HCT116 (cell line): ENCODE measurements around the gene TYRO3. TPM values are rescaled to one million over a fixed set of nuclear protein-coding genes. Genes with fewer than 3 reads are reported as not detected.

ENCODE experiments used
- ATAC-seq: fragments of 200-7000 bp; cut with Tn5 transposase; 2 replicates; pipeline ENCODE4 v1.9.1; 2020; ENCODE audit warnings: mild to moderate bottlenecking, moderate library complexity
- BruUV-seq: library from RNA; stranded (reverse); fragments of 400-500 nt; replicated peaks from 2 replicates; lab custom pipeline; 2021; lab: Mats Ljungman, UMichigan
- CTCF ChIA-PET: fragments of 300-600 bp; sonication (Branson Sonifier 250); formaldehyde crosslinking; loops from one replicate; lab custom pipeline; 2021; ENCODE audit warnings: antibody characterized with exemption; lab: Charles Lee
- POLR2A ChIA-PET: fragments of 300-600, 350-600 bp; sonication (Branson Sonifier 250); formaldehyde crosslinking; loops from one replicate; lab custom pipeline; 2021; ENCODE audit warnings: antibody characterized with exemption; lab: Charles Lee
- RAD21 ChIA-PET, 2 experiments: fragments of 300-600 bp; sonication (Branson Sonifier 250); formaldehyde crosslinking; loops; one replicate each; lab custom pipeline; 2023; ENCODE audit warnings: low total read pairs in 2 of 2; ENCODE audit not compliant: uncharacterized antibody in 2 of 2, unreplicated experiment in 2 of 2, low non-redundant PET in 1 of 2; lab: Charles Lee
- DNase-seq: peaks from one replicate; pipeline ENCODE4 v3.0.0-alpha.2; 2010; ENCODE audit warnings: low read depth, low spot score
- H2AFZ ChIP-seq: fragments of 200-600 bp; shearing (Covaris generic), sonication (generic); 2 replicates; pipeline ENCODE4 v1.6.1; 2017; ENCODE audit warnings: low read depth, mixed run types, mixed read lengths, antibody characterized with exemption, low read length; ENCODE audit not compliant: poor library complexity, severe bottlenecking
- H3K27ac ChIP-seq: 2 replicates; pipeline ENCODE4 v1.5.1; 2012; ENCODE audit warnings: low read depth, low read length
- H3K27me3 ChIP-seq: fragments of 200-600 bp; sonication (generic); 2 replicates; pipeline ENCODE4 v1.6.1; 2016; ENCODE audit warnings: mixed run types, low read length, mixed read lengths; ENCODE audit not compliant: insufficient read depth
- H3K36me3 ChIP-seq, 2 experiments: fragments of 200-500 bp in 1 of 2; fragments of 200-600 bp in 1 of 2; sonication (Bioruptor generic) in 1 of 2; sonication (generic) in 1 of 2; 2 replicates each; pipeline versions ENCODE4 v1.5.1 to v1.6.1; 2014 to 2016; ENCODE audit warnings: low read length in 2 of 2, inconsistent platforms in 1 of 2, mixed read lengths in 1 of 2, mixed run types in 1 of 2; ENCODE audit not compliant: insufficient read depth in 2 of 2, control insufficient read depth in 1 of 2
- H3K4me1 ChIP-seq, 2 experiments: fragments of 200-600 bp in 1 of 2; sonication (generic) in 1 of 2; 2 replicates each; pipeline versions ENCODE4 v1.5.1 to v1.6.1; 2012 to 2017; ENCODE audit warnings: low read length in 2 of 2, inconsistent platforms in 1 of 2, mild to moderate bottlenecking in 1 of 2, mixed read lengths in 1 of 2, mixed run types in 1 of 2, moderate library complexity in 1 of 2; ENCODE audit not compliant: insufficient read depth in 2 of 2, control insufficient read depth in 1 of 2
- H3K4me2 ChIP-seq: fragments of 200-600 bp; sonication (generic); 2 replicates; pipeline ENCODE4 v1.6.1; 2017; ENCODE audit warnings: mixed run types, low read length, mixed read lengths
- H3K4me3 ChIP-seq, 2 experiments: fragments of 200-600 bp in 1 of 2; sonication (generic) in 1 of 2; replicated peaks in 1 of 2; 2 replicates each; pipeline ENCODE4 v1.5.1; 2011 to 2016; ENCODE audit warnings: low read length in 2 of 2, control low read depth in 1 of 2, low read depth in 1 of 2, mild to moderate bottlenecking in 1 of 2, mixed read lengths in 1 of 2, mixed run types in 1 of 2
- H3K79me2 ChIP-seq: fragments of 200-600 bp; sonication (generic); 2 replicates; pipeline ENCODE4 v1.6.1; 2017; ENCODE audit warnings: mild to moderate bottlenecking, mixed run types, low read length, moderate library complexity, mixed read lengths; ENCODE audit not compliant: insufficient read depth
- H3K9ac ChIP-seq: fragments of 200-600 bp; sonication (generic); 2 replicates; pipeline ENCODE4 v1.6.1; 2016; ENCODE audit warnings: low read length, mixed read lengths
- H3K9me2 ChIP-seq: fragments of 200-600 bp; sonication (generic), shearing (Covaris generic); 2 replicates; pipeline ENCODE4 v1.6.1; 2017; ENCODE audit warnings: mixed run types, mild to moderate bottlenecking, moderate library complexity; ENCODE audit not compliant: insufficient read depth
- H3K9me3 ChIP-seq, 2 experiments: fragments of 200-500 bp in 1 of 2; fragments of 200-600 bp in 1 of 2; sonication (Bioruptor generic) in 1 of 2; sonication (generic) in 1 of 2; 2 replicates each; pipeline ENCODE4 v1.6.1; 2014 to 2017; ENCODE audit warnings: low read length in 2 of 2, mixed read lengths in 2 of 2, inconsistent platforms in 1 of 2, low read depth in 1 of 2, mild to moderate bottlenecking in 1 of 2, mixed run types in 1 of 2, moderate library complexity in 1 of 2; ENCODE audit not compliant: control insufficient read depth in 1 of 2, insufficient read depth in 1 of 2
- H4K20me1 ChIP-seq: fragments of 200-600 bp; sonication (generic), shearing (Covaris generic); 2 replicates; pipeline ENCODE4 v1.6.1; 2017; ENCODE audit warnings: mixed run types, mild to moderate bottlenecking, moderate library complexity; ENCODE audit not compliant: insufficient read depth
- CTCF ChIP-seq, 3 experiments: fragments of 200-600 bp in 1 of 3; sonication (generic) in 1 of 3; IDR thresholded peaks in 2 of 3; conservative IDR thresholded peaks in 1 of 3; 2 replicates each; pipeline ENCODE4 v1.5.1; 2012 to 2017; ENCODE audit warnings: low read depth in 2 of 3, low read length in 2 of 3, antibody characterized with exemption in 1 of 3, borderline replicate concordance in 1 of 3, control low read depth in 1 of 3, mild to moderate bottlenecking in 1 of 3, mixed read lengths in 1 of 3, mixed run types in 1 of 3, moderate library complexity in 1 of 3; ENCODE audit not compliant: insufficient read depth in 1 of 3
- EGR1 ChIP-seq: IDR thresholded peaks from 2 replicates; pipeline ENCODE4 v1.6.1; 2012; ENCODE audit warnings: low read depth
- ELF1 ChIP-seq: IDR thresholded peaks from 2 replicates; pipeline ENCODE4 v1.6.1; 2012; ENCODE audit warnings: low read depth, borderline replicate concordance
- EZH2 ChIP-seq: fragments of 200-600 bp; sonication (generic); IDR thresholded peaks from 2 replicates; pipeline ENCODE4 v1.6.1; 2017; ENCODE audit warnings: antibody characterized with exemption, mixed run types
- FOSL1 ChIP-seq: IDR thresholded peaks from 2 replicates; pipeline ENCODE4 v1.6.1; 2012; ENCODE audit warnings: low read depth
- MAX ChIP-seq: IDR thresholded peaks from 2 replicates; pipeline ENCODE4 v1.6.1; 2012
- POLR2AphosphoS5 ChIP-seq: IDR thresholded peaks from 2 replicates; pipeline ENCODE4 v1.6.1; 2011; ENCODE audit warnings: mild to moderate bottlenecking, low read depth, low read length, moderate library complexity
- RAD21 ChIP-seq: IDR thresholded peaks from 2 replicates; pipeline ENCODE4 v1.6.1; 2012; ENCODE audit warnings: low read depth, mild to moderate bottlenecking
- SP1 ChIP-seq: IDR thresholded peaks from 2 replicates; pipeline ENCODE4 v1.6.1; 2012; ENCODE audit warnings: low read depth
- SRF ChIP-seq: IDR thresholded peaks from 2 replicates; pipeline ENCODE4 v1.6.1; 2012; ENCODE audit warnings: low read depth
- ZBTB33 ChIP-seq: IDR thresholded peaks from 2 replicates; pipeline ENCODE4 v1.6.1; 2011; ENCODE audit warnings: mild to moderate bottlenecking, low read length, moderate library complexity; ENCODE audit not compliant: insufficient replicate concordance; ENCODE audit errors: extremely low read depth
- ZNF274 ChIP-seq: fragments of 200-500 bp; sonication (Bioruptor generic); IDR thresholded peaks from 2 replicates; pipeline ENCODE4 v1.6.1; 2014; ENCODE audit warnings: mild to moderate bottlenecking, low read depth, low read length, inconsistent platforms
- intact Hi-C: fragments of 100-400 bp; cut with micrococcal nuclease; formaldehyde crosslinking; loops from 2 replicates; pipeline ENCODE4 v1.10.0; 2022
- total RNA-seq: library from RNA; stranded (reverse); gene quantifications from one replicate; pipeline ENCODE4 v1.2.1, GENCODE V29; 2021; ENCODE audit not compliant: unreplicated experiment

The TYRO3 gene
- total RNA-seq, 1 experiment from 2014 or later, result 34.6 TPM

GRCh38 chr15:41572866-41573265 lies 13.9 kb downstream of the TYRO3 start:
- DNase-seq (no peak), ATAC-seq (no peak)
- BruUV-seq, result no TSS peak
- peaks cover 9 to 13% of the 10 kb centered on the region in 2 experiments; a peak in 1 of 4 replicates for H3K36me3 ChIP-seq
- H2AFZ ChIP-seq, result no peak overlapping the region
- CTCF ChIA-PET, result no interaction called here
- TF ChIP-seq ELF1, result no peak
- no peak for TF ChIP-seq SRF
- TF ChIP-seq SP1, result no peak
- TF ChIP-seq MAX, result no peak
- TF ChIP-seq RAD21, result no peak
- no peak for TF ChIP-seq CTCF (IDR thresholded peaks at IDR 0.05 in 2 of 3, conservative IDR thresholded peaks at IDR 0.05 in 1 of 3; ENCODE audit: borderline replicate concordance in 1 of 3, insufficient read depth in 1 of 3, low read depth in 2 of 3, low read length in 2 of 3)
- no peak for TF ChIP-seq ZNF274
- TF ChIP-seq EGR1, result no peak
- no peak for TF ChIP-seq EZH2
- TF ChIP-seq POLR2AphosphoS5, result no peak
- no peak for TF ChIP-seq FOSL1
- no peak for TF ChIP-seq ZBTB33
- H3K9me3 ChIP-seq, result no peaks in the 10 kb centered on the region
- H3K4me3 ChIP-seq, result no peak overlapping the region
- RAD21 ChIA-PET, result no interaction called here
- no peaks in the 10 kb centered on the region for H3K27me3 ChIP-seq
- no peaks in the 10 kb centered on the region for H3K9me2 ChIP-seq
- no peak overlapping the region for H3K27ac ChIP-seq
- no peak overlapping the region for H3K9ac ChIP-seq
- H3K4me2 ChIP-seq, result no peak overlapping the region
- no peaks in the 10 kb centered on the region for H3K79me2 ChIP-seq
- POLR2A ChIA-PET, result no interaction called here
- intact Hi-C loops, result no loop called here
- H3K4me1 ChIP-seq, result no peaks in the 10 kb centered on the region
- H4K20me1 ChIP-seq, result no peaks in the 10 kb centered on the region
